LNCAP (cell line): ENCODE measurements around the gene FARS2.

Experiments used
- TF ChIP-seq, protein P1 (sequence below): fragments of 450-650 bp; IDR thresholded peaks from 2 replicates; pipeline ENCODE4 v1.5.1; 2017; ENCODE audit warnings: mild to moderate bottlenecking

The FARS2 gene

DNA sequence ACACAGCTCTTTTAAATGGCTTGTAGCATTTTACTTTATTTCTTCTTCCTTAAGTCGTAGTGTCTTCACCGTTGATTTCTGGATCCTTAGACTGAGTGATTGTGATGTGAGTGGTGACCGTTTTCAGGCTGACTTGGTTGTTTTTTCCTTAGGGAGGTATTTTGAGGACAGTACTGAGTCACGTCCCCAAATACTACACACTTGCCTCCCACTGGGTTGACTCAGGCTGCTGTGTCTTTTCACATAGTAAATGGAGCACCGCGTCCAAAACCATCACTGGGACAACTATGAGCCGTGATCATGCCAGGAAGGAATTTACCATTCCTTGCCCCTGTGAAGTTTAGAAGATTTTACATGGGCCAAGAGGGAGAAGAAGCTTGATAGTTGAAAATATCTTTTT lies 174.1 kb downstream of the FARS2 start:
- TF ChIP-seq, protein P1, sequence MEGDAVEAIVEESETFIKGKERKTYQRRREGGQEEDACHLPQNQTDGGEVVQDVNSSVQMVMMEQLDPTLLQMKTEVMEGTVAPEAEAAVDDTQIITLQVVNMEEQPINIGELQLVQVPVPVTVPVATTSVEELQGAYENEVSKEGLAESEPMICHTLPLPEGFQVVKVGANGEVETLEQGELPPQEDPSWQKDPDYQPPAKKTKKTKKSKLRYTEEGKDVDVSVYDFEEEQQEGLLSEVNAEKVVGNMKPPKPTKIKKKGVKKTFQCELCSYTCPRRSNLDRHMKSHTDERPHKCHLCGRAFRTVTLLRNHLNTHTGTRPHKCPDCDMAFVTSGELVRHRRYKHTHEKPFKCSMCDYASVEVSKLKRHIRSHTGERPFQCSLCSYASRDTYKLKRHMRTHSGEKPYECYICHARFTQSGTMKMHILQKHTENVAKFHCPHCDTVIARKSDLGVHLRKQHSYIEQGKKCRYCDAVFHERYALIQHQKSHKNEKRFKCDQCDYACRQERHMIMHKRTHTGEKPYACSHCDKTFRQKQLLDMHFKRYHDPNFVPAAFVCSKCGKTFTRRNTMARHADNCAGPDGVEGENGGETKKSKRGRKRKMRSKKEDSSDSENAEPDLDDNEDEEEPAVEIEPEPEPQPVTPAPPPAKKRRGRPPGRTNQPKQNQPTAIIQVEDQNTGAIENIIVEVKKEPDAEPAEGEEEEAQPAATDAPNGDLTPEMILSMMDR: no peak

GRCh38 chr6:5438922-5439584 lies 177.7 kb downstream of the FARS2 start:
- TF ChIP-seq, protein P1: no peak

GRCh38 chr6:5439749-5440148 lies 178.4 kb downstream of the FARS2 start:
- TF ChIP-seq, protein P1: no peak

DNA sequence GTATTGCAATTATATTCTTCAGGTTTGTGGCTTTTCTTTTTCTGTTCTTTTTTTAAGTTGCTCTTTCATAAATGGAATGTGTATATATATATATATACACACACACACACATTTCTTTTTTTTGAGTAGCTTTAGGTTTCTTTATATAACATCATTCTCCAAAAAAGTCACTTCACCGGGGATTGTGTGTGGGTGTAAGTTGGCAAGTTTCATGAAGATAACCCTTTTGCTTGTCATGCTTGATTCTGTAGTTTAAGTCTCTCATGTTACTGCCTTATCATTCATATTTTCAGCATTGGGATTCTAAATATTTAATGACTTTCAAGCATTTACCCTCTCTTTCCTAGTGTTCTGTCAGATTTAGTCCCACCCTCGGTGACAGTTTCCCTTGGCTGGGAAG lies 181.0 kb downstream of the FARS2 start:
- TF ChIP-seq, protein P1: no peak

GRCh38 chr6:5442916-5443315 lies 181.6 kb downstream of the FARS2 start:
- TF ChIP-seq, protein P1: no peak

- TF ChIP-seq, protein P1: no peak
Observed at GRCh38 chr6:5443491-5443890, 182.2 kb downstream of the FARS2 start.

GRCh38 chr6:5446362-5447075 lies 185.2 kb downstream of the FARS2 start:
- TF ChIP-seq, protein P1: no peak
